WTC11 (cell line): ENCODE measurements around the gene CXCL5.

ENCODE experiments used
- CBFB ChIP-seq: sonication (generic); formaldehyde crosslinking; IDR thresholded peaks from 2 replicates; pipeline ENCODE4 v1.8.1; 2022; ENCODE audit warnings: mild to moderate bottlenecking, low read depth, missing genetic modification reagents
- CREM ChIP-seq: sonication (generic); formaldehyde crosslinking; IDR thresholded peaks from 2 replicates; pipeline ENCODE4 v1.8.1; 2022; ENCODE audit warnings: mild to moderate bottlenecking, missing genetic modification reagents, moderate library complexity
- JAZF1 ChIP-seq: fragments of 250-450 bp; sonication (Bioruptor Pico); IDR thresholded peaks from 2 replicates; pipeline ENCODE4 v1.9.0; 2021; ENCODE audit warnings: moderate library complexity, mild to moderate bottlenecking, inconsistent platforms
- MXD4 ChIP-seq: fragments of 250-450 bp; sonication (Bioruptor Pico); IDR thresholded peaks from 2 replicates; pipeline ENCODE4 v1.8.0; 2021; ENCODE audit warnings: mild to moderate bottlenecking, moderate library complexity, borderline replicate concordance
- NFYB ChIP-seq: sonication (generic); formaldehyde crosslinking; conservative IDR thresholded peaks from 2 replicates; pipeline ENCODE4 v1.8.0; 2022; ENCODE audit warnings: low read depth, missing genetic modification reagents
- ZNF138 ChIP-seq: sonication (generic); formaldehyde crosslinking; conservative IDR thresholded peaks from 2 replicates; pipeline ENCODE4 v1.8.1; 2022; ENCODE audit warnings: mild to moderate bottlenecking, moderate library complexity, missing genetic modification reagents
- ZNF317 ChIP-seq: sonication (generic); formaldehyde crosslinking; IDR thresholded peaks from 2 replicates; pipeline ENCODE4 v1.8.1; 2023; ENCODE audit warnings: low read depth, mild to moderate bottlenecking, moderate library complexity, missing genetic modification reagents, borderline replicate concordance
- ZNF423 ChIP-seq: fragments of 250-450 bp; sonication (Bioruptor Pico); IDR thresholded peaks from 2 replicates; pipeline ENCODE4 v2.1.2; 2022; ENCODE audit warnings: mild to moderate bottlenecking, moderate library complexity
- TF ChIP-seq, protein P1 (sequence below): sonication (generic); formaldehyde crosslinking; IDR thresholded peaks from 2 replicates; pipeline ENCODE4 v1.8.0; 2022; ENCODE audit warnings: mild to moderate bottlenecking, missing genetic modification reagents
- TF ChIP-seq, protein P2 (sequence below): fragments of 200-600 bp; IDR thresholded peaks from 2 replicates; pipeline ENCODE4 v1.8.0; 2022; ENCODE audit warnings: antibody characterized with exemption
- TF ChIP-seq, protein P3 (sequence below): fragments of 250-450 bp; sonication (Bioruptor Pico); IDR thresholded peaks from 2 replicates; pipeline ENCODE4 v1.9.0; 2021; ENCODE audit warnings: moderate library complexity, mild to moderate bottlenecking, inconsistent platforms, borderline replicate concordance

DNA sequence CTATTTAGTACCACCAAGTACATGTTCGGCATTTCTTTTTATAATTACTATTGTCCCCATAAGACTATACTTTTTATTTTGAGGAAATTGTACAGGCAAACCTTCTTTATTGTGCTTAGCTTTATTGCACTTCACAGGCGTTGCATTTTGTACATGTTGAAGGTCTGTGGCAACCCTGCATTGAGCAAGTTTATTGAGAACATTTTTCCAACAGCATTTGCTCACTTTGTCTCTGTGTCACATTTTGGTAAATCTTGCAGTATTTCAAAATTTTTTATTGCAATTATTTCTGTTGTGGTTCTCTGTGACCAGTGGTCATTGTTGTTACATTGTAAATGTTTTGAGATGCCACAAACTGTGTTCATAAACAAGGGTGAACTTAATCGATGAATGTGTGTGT lies 10.8 kb upstream of the CXCL5 start:
- TF ChIP-seq, protein P1, sequence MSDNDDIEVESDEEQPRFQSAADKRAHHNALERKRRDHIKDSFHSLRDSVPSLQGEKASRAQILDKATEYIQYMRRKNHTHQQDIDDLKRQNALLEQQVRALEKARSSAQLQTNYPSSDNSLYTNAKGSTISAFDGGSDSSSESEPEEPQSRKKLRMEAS (CRISPR knock-in tag) = no peak
- TF ChIP-seq, protein P2, sequence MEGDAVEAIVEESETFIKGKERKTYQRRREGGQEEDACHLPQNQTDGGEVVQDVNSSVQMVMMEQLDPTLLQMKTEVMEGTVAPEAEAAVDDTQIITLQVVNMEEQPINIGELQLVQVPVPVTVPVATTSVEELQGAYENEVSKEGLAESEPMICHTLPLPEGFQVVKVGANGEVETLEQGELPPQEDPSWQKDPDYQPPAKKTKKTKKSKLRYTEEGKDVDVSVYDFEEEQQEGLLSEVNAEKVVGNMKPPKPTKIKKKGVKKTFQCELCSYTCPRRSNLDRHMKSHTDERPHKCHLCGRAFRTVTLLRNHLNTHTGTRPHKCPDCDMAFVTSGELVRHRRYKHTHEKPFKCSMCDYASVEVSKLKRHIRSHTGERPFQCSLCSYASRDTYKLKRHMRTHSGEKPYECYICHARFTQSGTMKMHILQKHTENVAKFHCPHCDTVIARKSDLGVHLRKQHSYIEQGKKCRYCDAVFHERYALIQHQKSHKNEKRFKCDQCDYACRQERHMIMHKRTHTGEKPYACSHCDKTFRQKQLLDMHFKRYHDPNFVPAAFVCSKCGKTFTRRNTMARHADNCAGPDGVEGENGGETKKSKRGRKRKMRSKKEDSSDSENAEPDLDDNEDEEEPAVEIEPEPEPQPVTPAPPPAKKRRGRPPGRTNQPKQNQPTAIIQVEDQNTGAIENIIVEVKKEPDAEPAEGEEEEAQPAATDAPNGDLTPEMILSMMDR = no peak
- TF ChIP-seq JAZF1 (CRISPR knock-in tag) = no peak
- TF ChIP-seq CREM = no peak
- TF ChIP-seq ZNF317 (CRISPR knock-in tag) = no peak
- no peak for TF ChIP-seq MXD4 (CRISPR knock-in tag)
- no peak for TF ChIP-seq CBFB (CRISPR knock-in tag)
- TF ChIP-seq, protein P3, sequence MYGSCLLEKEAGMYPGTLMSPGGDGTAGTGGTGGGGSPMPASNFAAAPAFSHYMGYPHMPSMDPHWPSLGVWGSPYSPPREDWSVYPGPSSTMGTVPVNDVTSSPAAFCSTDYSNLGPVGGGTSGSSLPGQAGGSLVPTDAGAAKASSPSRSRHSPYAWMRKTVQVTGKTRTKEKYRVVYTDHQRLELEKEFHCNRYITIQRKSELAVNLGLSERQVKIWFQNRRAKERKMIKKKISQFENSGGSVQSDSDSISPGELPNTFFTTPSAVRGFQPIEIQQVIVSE = no peak
- no peak for TF ChIP-seq ZNF423 (CRISPR knock-in tag)
- no peak for TF ChIP-seq NFYB (CRISPR knock-in tag)
- no peak for TF ChIP-seq ZNF138 (CRISPR knock-in tag)
